GM19193 (cell line): Measurements from ENCODE around the gene SERAC1.

ENCODE experiments used
- POLR2A ChIP-seq: IDR thresholded peaks from 4 replicates; pipeline ENCODE4 v1.6.1; 2011; ENCODE audit not compliant: insufficient read depth, insufficient read length; ENCODE audit errors: extremely low read depth

The SERAC1 gene

GRCh38 chr6:158070513-158070912, 97.5 kb downstream of the SERAC1 start:
- TF ChIP-seq POLR2A = no peak

DNA sequence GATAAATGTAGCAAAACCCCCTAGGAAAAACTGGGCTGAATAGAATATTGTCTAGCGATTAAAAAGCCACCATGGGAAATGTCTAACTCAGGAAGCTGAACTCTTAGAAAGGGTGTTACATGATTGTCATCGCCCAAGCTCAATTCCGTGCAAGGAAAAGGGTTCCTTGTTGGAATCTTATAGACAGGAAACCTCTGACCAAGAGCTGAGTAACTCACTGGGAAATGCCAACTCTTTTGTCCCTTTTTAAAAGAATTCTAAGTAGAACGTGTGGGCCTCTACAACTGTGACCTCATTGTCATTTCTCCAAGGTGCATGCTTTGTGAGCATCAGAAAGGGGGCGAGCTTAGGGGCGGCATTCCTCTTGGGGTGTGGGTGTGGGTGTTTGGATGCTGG, 98.3 kb downstream of the SERAC1 start:
- no peak for TF ChIP-seq POLR2A

- TF ChIP-seq POLR2A = no peak
Measured at GRCh38 chr6:158068893-158069799, 98.9 kb downstream of the SERAC1 start.

- no peak for TF ChIP-seq POLR2A
Measured at GRCh38 chr6:158068156-158068892, 99.7 kb downstream of the SERAC1 start.

- TF ChIP-seq POLR2A = no peak
Measured at GRCh38 chr6:158067436-158068015, 100.5 kb downstream of the SERAC1 start.

DNA sequence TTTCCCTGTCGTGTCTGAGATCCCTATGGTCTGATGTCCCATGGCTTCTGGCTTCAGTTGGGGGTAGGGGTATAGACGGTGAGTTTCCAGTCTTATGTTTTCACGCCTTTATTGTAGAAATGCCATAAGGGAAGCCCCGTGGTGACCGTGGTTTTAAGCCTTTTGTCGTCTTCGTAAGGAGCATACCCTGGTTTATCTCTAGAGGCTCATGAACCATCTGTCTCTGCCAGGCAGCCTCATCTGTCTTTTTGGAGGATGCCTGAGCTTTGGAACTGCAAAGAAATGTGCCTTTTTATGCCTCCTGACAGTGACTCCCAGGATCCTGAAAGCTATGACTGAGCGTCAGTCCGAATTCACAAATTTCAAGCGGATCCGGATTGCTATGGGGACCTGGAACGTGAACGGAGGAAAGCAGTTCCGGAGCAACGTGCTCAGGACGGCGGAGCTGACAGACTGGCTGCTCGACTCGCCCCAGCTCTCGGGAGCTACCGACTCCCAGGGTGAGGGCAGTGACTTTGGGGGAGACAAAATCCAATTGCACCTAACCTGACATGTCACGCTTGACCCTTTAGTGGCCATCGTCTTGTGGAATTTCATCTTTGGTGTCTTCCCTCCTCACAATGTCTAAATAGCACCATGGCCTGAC, 101.8 kb downstream of the SERAC1 start:
- no peak for TF ChIP-seq POLR2A

- TF ChIP-seq POLR2A = no peak
Measured at GRCh38 chr6:158064725-158065251, 103.3 kb downstream of the SERAC1 start.

DNA sequence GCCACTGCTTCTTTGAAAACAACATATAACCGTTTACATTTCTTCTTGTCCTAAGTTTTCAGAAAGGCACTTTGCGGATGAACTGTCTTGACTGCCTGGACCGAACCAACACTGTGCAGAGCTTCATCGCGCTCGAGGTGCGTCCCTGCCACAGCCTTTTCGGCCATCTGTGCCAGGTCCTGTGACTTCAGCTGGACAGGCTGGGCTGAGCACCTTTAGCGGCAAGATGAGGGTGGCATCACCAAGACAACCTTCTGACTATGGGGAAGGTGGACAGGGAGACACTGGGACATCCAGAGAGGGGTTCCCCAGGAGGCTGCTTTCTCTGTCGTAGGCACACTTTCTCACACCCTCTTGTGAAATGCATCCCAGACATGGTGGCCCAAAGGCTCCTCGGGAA, 104.3 kb downstream of the SERAC1 start:
- TF ChIP-seq POLR2A = no peak

DNA sequence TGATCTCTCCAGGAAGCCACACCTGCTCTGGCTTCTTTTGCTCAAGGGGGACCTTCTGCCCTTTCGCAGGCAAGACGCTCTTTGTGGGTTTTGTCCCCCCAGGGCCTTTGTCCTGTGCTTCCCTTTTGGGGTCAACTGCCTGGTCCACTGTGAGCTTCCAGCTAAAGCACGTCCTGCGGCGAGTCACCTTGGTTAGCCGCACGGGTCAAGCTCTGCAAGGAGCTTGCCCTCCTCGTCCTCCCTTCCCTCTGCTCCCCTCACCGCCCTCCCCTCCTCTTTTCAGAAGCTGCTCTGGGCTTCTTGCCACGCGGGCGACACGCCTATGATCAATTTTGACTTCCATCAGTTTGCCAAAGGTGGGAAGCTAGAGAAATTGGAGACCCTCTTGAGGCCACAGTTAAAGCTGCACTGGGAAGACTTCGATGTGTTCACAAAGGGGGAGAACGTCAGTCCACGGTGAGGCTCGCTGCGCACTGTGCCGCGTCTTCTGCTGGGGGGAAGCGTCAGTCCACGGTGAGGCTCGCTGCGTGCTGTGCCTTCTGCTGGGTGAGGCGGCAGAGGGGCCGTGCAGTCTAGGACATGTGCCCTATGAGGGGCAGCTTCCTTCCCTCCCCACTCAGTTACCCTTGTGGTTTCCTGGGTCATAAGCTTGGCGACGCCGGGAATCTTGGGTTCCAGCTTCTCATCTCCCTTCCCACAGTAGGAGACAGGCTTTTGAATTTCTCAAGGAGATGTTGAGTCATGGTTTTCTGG, 106.2 kb downstream of the SERAC1 start:
- TF ChIP-seq POLR2A = no peak

DNA sequence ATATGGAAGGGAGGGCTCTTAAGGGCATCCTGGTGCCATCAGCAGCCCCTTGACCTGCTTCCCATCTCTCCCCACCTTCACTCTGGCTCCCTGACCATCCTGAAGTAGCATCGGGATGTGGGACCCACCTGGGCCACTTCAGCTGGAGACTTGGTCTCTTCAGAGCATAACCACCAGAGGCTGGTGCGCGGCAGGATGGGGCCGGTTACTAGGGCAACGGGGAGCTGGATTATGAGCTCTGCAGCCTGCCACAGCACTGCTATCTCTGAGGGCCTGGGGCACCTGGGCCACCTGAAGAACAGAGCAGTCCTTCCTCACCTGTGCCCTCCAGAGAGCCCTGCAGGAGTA, 106.7 kb downstream of the SERAC1 start:
- TF ChIP-seq POLR2A = no peak

GRCh38 chr6:158060455-158061360, 107.4 kb downstream of the SERAC1 start:
- no peak for TF ChIP-seq POLR2A
